Common myeloid progenitor, CD34-positive (primary cell): Measurements from ENCODE around the gene DCLK1.

Source experiments
- CTCF ChIA-PET: fragments of 350-600 bp; sonication (Branson Sonifier 250); formaldehyde crosslinking; loops from one replicate; lab custom pipeline; 2021; ENCODE audit warnings: antibody characterized with exemption; lab: Charles Lee
- POLR2A ChIA-PET: fragments of 350-600 bp; sonication (Branson Sonifier 250); formaldehyde crosslinking; loops from one replicate; lab custom pipeline; 2021; ENCODE audit warnings: antibody characterized with exemption; lab: Charles Lee
- DNase-seq, 3 donors: peaks; one replicate each; pipeline versions ENCODE4 v3.0.0 to v3.0.0-alpha.2; 2013
- H3K27ac ChIP-seq, 2 experiments: 1 replicate in 1 of 2; 2 replicates in 1 of 2; pipeline ENCODE4 v1.7.0; 2013; ENCODE audit warnings: inconsistent platforms in 2 of 2, low read length in 2 of 2, mild to moderate bottlenecking in 2 of 2, low read depth in 1 of 2, moderate library complexity in 1 of 2; ENCODE audit not compliant: severe bottlenecking in 2 of 2, insufficient read depth in 1 of 2, poor library complexity in 1 of 2
- H3K27me3 ChIP-seq, 5 experiments: replicated peaks in 2 of 5; 1 replicate in 3 of 5; 2 replicates in 2 of 5; pipeline versions ENCODE4 v1.6.1 to v1.7.0; 2013; ENCODE audit warnings: low read length in 4 of 5, mild to moderate bottlenecking in 2 of 5, moderate library complexity in 2 of 5, inconsistent platforms in 1 of 5; ENCODE audit not compliant: insufficient read depth in 5 of 5, control insufficient read depth in 4 of 5
- H3K36me3 ChIP-seq, 4 experiments: 1 replicate in 2 of 4; 2 replicates in 2 of 4; pipeline versions ENCODE4 v1.6.1 to v1.7.0; 2013; ENCODE audit warnings: low read length in 3 of 4, control low read depth in 1 of 4, mild to moderate bottlenecking in 1 of 4; ENCODE audit not compliant: control insufficient read depth in 4 of 4, insufficient read depth in 4 of 4
- H3K4me1 ChIP-seq, 4 experiments: 1 replicate in 3 of 4; 2 replicates in 1 of 4; pipeline versions ENCODE4 v1.6.1 to v1.7.1; 2013; ENCODE audit warnings: low read length in 3 of 4, mild to moderate bottlenecking in 3 of 4, control low read depth in 1 of 4, inconsistent platforms in 1 of 4, moderate library complexity in 1 of 4; ENCODE audit not compliant: control insufficient read depth in 4 of 4, insufficient read depth in 4 of 4; ENCODE audit errors: control extremely low read depth in 1 of 4
- H3K4me3 ChIP-seq, 7 experiments: 1 replicate in 4 of 7; 2 replicates in 3 of 7; pipeline versions ENCODE4 v1.5.1 to v1.7.0; 2013; ENCODE audit warnings: mild to moderate bottlenecking in 7 of 7, low read length in 6 of 7, moderate library complexity in 6 of 7, inconsistent platforms in 2 of 7, low read depth in 2 of 7, control low read depth in 1 of 7; ENCODE audit not compliant: insufficient read depth in 4 of 7, control insufficient read depth in 1 of 7; ENCODE audit errors: extremely low read depth in 1 of 7
- H3K9me3 ChIP-seq, 5 experiments: 1 replicate in 4 of 5; 2 replicates in 1 of 5; pipeline versions ENCODE4 v1.6.1 to v1.7.1; 2013; ENCODE audit warnings: low read length in 4 of 5, mild to moderate bottlenecking in 2 of 5, inconsistent platforms in 1 of 5, low read depth in 1 of 5, moderate library complexity in 1 of 5; ENCODE audit not compliant: control insufficient read depth in 4 of 5, insufficient read depth in 2 of 5; ENCODE audit errors: control extremely low read depth in 1 of 5
- WGBS: methylation state at CpG from one replicate; pipeline ENCODE4 v1.1.5; 2013; ENCODE audit not compliant: insufficient coverage; 5-methylcytosine and 5-hydroxymethylcytosine counted together

The DCLK1 gene

GRCh38 chr13:36057041-36057440, 74.1 kb downstream of the DCLK1 start:
- H3K27ac ChIP-seq, result no peak overlapping the region
- POLR2A ChIA-PET, result no interaction called here
- no CpG with 5 or more reads among the region's 3 CpGs for WGBS
- CTCF ChIA-PET, result no interaction called here
- H3K9me3 ChIP-seq, result no peaks in the 10 kb centered on the region
- no peak for DNase-seq
- no peaks in the 10 kb centered on the region for H3K4me1 ChIP-seq
- H3K36me3 ChIP-seq, result no peaks in the 10 kb centered on the region
- H3K27me3 ChIP-seq, result no peaks in the 10 kb centered on the region
- no peak overlapping the region for H3K4me3 ChIP-seq

DNA sequence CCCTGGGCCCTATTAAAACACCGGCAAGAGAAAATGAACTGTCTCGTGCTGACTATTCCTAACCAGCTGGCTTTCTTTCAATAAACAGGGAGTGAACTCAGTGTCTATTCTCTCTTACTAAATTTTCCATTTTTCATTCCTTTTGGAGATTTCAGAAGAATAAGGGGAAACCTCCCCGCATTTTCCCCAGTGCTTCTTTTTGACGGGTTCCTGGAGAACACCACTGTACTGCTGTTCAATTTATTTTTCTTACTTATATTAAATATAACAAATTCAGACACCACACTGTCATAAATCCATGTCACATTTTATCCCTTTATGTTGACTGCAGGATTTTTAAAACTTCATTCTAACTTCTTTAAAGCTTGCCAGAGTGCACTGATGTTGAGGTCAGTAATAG, 75.8 kb downstream of the DCLK1 start:
- WGBS, result 100% methylated on average over 2 of the region's 4 CpGs
- Histone ChIP-seq H3K9me3 (no peaks in the 10 kb centered on the region), H3K36me3 (no peaks in the 10 kb centered on the region), H3K4me1 (no peaks in the 10 kb centered on the region), H3K27me3 (no peaks in the 10 kb centered on the region), H3K27ac (no peak overlapping the region), H3K4me3 (no peak overlapping the region)
- DNase-seq, result no peak
- POLR2A ChIA-PET, result no interaction called here
- CTCF ChIA-PET, result no interaction called here

- Histone ChIP-seq H3K9me3 (no peaks in the 10 kb centered on the region), H3K36me3 (no peaks in the 10 kb centered on the region), H3K27ac (no peak overlapping the region), H3K4me3 (no peak overlapping the region), H3K4me1 (no peaks in the 10 kb centered on the region), H3K27me3 (no peaks in the 10 kb centered on the region)
- ChIA-PET CTCF (no interaction called here), POLR2A (no interaction called here)
- 92% methylated on average over 1 of the region's 2 CpGs for WGBS
- no peak for DNase-seq
These were observed 77.1 kb downstream of the DCLK1 start for GRCh38 chr13:36054041-36054440.

- CTCF ChIA-PET, result no interaction called here
- no CpG with 5 or more reads among the region's 1 CpG for WGBS
These were observed 80.1 kb downstream of the DCLK1 start for GRCh38 chr13:36051082-36051481.

DNA sequence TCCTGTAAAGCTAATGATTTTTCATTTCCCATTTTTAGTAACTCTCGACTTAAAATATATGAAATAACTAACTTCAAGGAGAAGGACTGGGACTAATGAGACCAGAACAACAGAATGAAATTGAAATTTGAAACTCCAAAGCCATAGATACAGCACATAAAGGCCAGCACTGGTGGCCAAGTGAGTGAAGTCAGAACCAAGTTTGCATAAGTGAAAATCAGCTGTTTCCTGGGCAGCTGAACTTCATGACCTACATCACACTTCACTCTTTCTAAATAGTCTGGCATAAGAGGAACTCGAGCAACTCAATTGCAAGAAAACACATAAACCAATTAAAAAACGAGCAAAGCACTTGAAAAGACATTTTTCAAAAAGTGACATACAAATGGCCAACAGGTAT, 84.5 kb downstream of the DCLK1 start:
- Histone ChIP-seq H3K27ac (no peak overlapping the region), H3K27me3 (no peaks in the 10 kb centered on the region), H3K4me3 (no peak overlapping the region), H3K4me1 (no peaks in the 10 kb centered on the region), H3K36me3 (no peaks in the 10 kb centered on the region), H3K9me3 (no peaks in the 10 kb centered on the region)
- WGBS, result 40% methylated on average over 1 of the region's 3 CpGs
- DNase-seq, result no peak
- ChIA-PET CTCF (no interaction called here), POLR2A (no interaction called here)

More at GRCh38 chr13:36051082-36051481, 80.1 kb downstream of the DCLK1 start:
- H3K4me3 ChIP-seq, result no peak overlapping the region
- H3K36me3 ChIP-seq, result no peaks in the 10 kb centered on the region
- no peaks in the 10 kb centered on the region for H3K9me3 ChIP-seq
- H3K4me1 ChIP-seq, result no peaks in the 10 kb centered on the region
- no peaks in the 10 kb centered on the region for H3K27me3 ChIP-seq
- no peak overlapping the region for H3K27ac ChIP-seq
- DNase-seq, result no peak
- POLR2A ChIA-PET, result no interaction called here

DNA sequence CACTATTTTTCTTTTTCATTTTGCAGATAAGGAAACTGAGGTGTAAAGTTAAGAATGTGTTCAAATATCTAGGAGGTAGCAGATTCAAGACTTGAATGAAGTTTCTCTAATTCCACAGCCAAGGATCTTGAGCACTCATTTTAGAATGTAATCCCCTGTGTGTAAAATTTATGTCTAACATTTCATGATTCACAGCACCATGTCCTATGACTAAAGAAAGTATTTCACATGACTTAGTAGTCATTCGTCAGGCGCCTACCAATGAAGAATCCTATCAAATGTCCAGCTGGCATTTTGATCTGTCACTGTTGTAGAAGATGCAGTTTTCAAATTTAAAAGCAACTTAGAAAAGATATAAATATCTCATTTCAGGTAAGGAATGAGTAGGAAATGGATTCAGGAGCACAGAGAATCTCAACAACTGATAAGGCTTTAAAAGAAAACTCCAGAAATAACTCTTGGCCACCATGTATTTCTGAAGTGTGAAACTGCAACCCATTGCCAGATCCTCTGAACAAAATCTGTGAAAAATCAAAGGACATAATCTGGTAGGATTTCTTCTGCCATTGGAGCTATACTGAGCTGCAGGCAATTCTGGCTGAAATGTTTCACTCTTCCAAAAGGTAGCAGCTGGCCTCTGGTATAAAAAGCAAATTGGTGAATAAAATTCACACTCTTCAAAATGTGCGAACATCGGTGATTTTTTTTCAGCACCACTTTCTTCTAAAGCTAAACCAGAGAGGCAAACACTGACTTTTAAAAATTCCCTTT, 92.2 kb downstream of the DCLK1 start:
- ChIA-PET POLR2A (no interaction called here), CTCF (no interaction called here)
- no peak for DNase-seq
- WGBS, result no CpG with 5 or more reads among the region's 4 CpGs
- no peaks in the 10 kb centered on the region for H3K36me3 ChIP-seq
- H3K9me3 ChIP-seq, result no peaks in the 10 kb centered on the region
- H3K27me3 ChIP-seq, result no peaks in the 10 kb centered on the region
- no peak overlapping the region for H3K4me3 ChIP-seq
- no peaks in the 10 kb centered on the region for H3K4me1 ChIP-seq
- H3K27ac ChIP-seq, result no peak overlapping the region

DNA sequence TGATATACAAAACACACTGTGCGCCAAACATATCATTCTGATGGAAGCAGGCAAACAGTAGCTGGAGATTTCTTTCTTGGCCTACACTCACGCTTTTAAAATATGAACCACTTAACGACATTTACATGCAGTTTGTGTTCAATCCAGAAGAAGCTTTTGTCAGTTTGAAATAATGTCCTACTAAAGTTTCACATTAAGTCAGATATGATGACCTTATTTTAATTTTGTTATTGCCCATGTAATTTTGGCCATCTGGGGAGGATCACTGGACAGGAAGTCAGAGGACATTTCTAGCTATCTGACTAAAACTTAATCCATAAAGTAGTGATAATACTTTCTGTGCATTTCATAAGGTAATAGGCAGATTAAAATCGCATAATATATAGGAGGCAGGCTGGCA, 98.1 kb downstream of the DCLK1 start:
- no peak overlapping the region for H3K4me3 ChIP-seq
- POLR2A ChIA-PET, result no interaction called here
- no peak overlapping the region for H3K27ac ChIP-seq
- no peak for DNase-seq
- CTCF ChIA-PET, result no interaction called here
- H3K4me1 ChIP-seq, result no peaks in the 10 kb centered on the region
- H3K36me3 ChIP-seq, result no peaks in the 10 kb centered on the region
- H3K9me3 ChIP-seq, result no peaks in the 10 kb centered on the region
- 100% methylated on average over 2 of the region's 4 CpGs for WGBS
- H3K27me3 ChIP-seq, result no peaks in the 10 kb centered on the region
